Neural cell (in vitro differentiated cells): ENCODE measurements around the gene MUC21. TPM values are rescaled to one million over a fixed set of nuclear protein-coding genes. Genes with fewer than 3 reads are reported as not detected.
"Not testable (repeated sequence)": the region's sequence is repeated elsewhere in the genome, so short reads cannot be mapped to it uniquely, and the experiment has no call there.

ENCODE experiments used
- H2AFZ ChIP-seq: fragments of 200-600, 300-800 bp; sonication (generic), shearing (Covaris generic); 2 replicates; pipeline ENCODE4 v1.6.0; 2014; ENCODE audit warnings: low read depth, mild to moderate bottlenecking, antibody characterized with exemption, low read length, moderate library complexity
- H3F3A ChIP-seq: fragments of 200-600 bp; shearing (Covaris generic); 2 replicates; pipeline ENCODE4 v1.6.1; 2016; ENCODE audit warnings: mild to moderate bottlenecking, moderate library complexity, mixed read lengths, antibody characterized with exemption, low read length; ENCODE audit not compliant: insufficient read depth, poor library complexity, severe bottlenecking
- H3K27ac ChIP-seq: fragments of 200-600, 300-800 bp; sonication (generic), shearing (Covaris generic); 2 replicates; pipeline ENCODE4 v1.5.1; 2014; ENCODE audit warnings: mild to moderate bottlenecking, low read length, moderate library complexity
- H3K27me3 ChIP-seq: fragments of 300-800, 200-600 bp; sonication (generic), shearing (Covaris generic); 2 replicates; pipeline ENCODE4 v1.6.0; 2014; ENCODE audit warnings: mild to moderate bottlenecking, low read depth, low read length, moderate library complexity; ENCODE audit not compliant: insufficient read depth
- H3K36me3 ChIP-seq: fragments of 300-800, 200-600 bp; sonication (generic), shearing (Covaris generic); 2 replicates; pipeline ENCODE4 v1.5.1; 2014; ENCODE audit warnings: mild to moderate bottlenecking, antibody characterized with exemption, low read length, moderate library complexity; ENCODE audit not compliant: insufficient read depth
- H3K4me2 ChIP-seq: fragments of 300-800, 200-600 bp; sonication (generic), shearing (Covaris generic); 2 replicates; pipeline ENCODE4 v1.6.0; 2014; ENCODE audit warnings: mild to moderate bottlenecking, low read length
- H3K4me3 ChIP-seq: fragments of 300-800, 200-600 bp; sonication (generic), shearing (Covaris generic); 2 replicates; pipeline ENCODE4 v1.5.1; 2014; ENCODE audit warnings: mild to moderate bottlenecking, low read length, moderate library complexity
- H3K79me2 ChIP-seq: fragments of 200-600 bp; shearing (Covaris generic); replicated peaks from 2 replicates; pipeline ENCODE4 v1.6.0; 2014; ENCODE audit warnings: mild to moderate bottlenecking, low read length, moderate library complexity; ENCODE audit not compliant: insufficient read depth
- H3K9ac ChIP-seq: fragments of 300-800, 200-600 bp; sonication (generic), shearing (Covaris generic); 2 replicates; pipeline ENCODE4 v1.6.1; 2016; ENCODE audit warnings: mild to moderate bottlenecking, low read length, mixed read lengths
- H3K9me2 ChIP-seq: fragments of 200-600 bp; shearing (Covaris generic); 2 replicates; pipeline ENCODE4 v1.6.1; 2016; ENCODE audit warnings: mild to moderate bottlenecking, low read length, mixed read lengths; ENCODE audit not compliant: insufficient read depth
- H3K9me3 ChIP-seq: fragments of 200-600, 300-800 bp; sonication (generic), shearing (Covaris generic); 2 replicates; pipeline ENCODE4 v1.6.1; 2016; ENCODE audit warnings: mild to moderate bottlenecking, mixed run types, low read length, moderate library complexity, mixed read lengths
- H4K20me1 ChIP-seq: fragments of 200-600 bp; shearing (Covaris generic); 2 replicates; pipeline ENCODE4 v1.6.1; 2016; ENCODE audit warnings: mild to moderate bottlenecking, mixed run types; ENCODE audit not compliant: insufficient read depth
- CTCF ChIP-seq: fragments of 450-650 bp; IDR thresholded peaks from 2 replicates; pipeline ENCODE4 v1.5.1; 2014; ENCODE audit warnings: antibody characterized with exemption, mild to moderate bottlenecking, moderate library complexity; ENCODE audit not compliant: poor library complexity, severe bottlenecking
- EP300 ChIP-seq: fragments of 450-650 bp; conservative IDR thresholded peaks from 2 replicates; pipeline ENCODE4 v1.6.1; 2014; ENCODE audit warnings: antibody characterized with exemption, mild to moderate bottlenecking, moderate library complexity; ENCODE audit not compliant: poor library complexity, severe bottlenecking
- EZH2 ChIP-seq: fragments of 200-600, 300-800 bp; shearing (Covaris generic), sonication (generic); IDR thresholded peaks from 2 replicates; pipeline ENCODE4 v1.6.1; 2014; ENCODE audit warnings: antibody characterized with exemption, low read length, borderline replicate concordance, mild to moderate bottlenecking; ENCODE audit not compliant: insufficient read depth, poor library complexity, severe bottlenecking
- MXI1 ChIP-seq: fragments of 450-650 bp; conservative IDR thresholded peaks from 2 replicates; pipeline ENCODE4 v1.6.1; 2014; ENCODE audit warnings: antibody characterized with exemption, mild to moderate bottlenecking; ENCODE audit not compliant: poor library complexity, severe bottlenecking
- POLR2AphosphoS5 ChIP-seq: IDR thresholded peaks from 2 replicates; pipeline ENCODE4 v1.6.1; 2012
- RAD21 ChIP-seq: fragments of 450-650 bp; conservative IDR thresholded peaks from 2 replicates; pipeline ENCODE4 v1.6.1; 2014; ENCODE audit warnings: antibody characterized with exemption, mild to moderate bottlenecking, moderate library complexity
- SMC3 ChIP-seq: fragments of 450-650 bp; conservative IDR thresholded peaks from 2 replicates; pipeline ENCODE4 v1.6.1; 2014; ENCODE audit warnings: antibody characterized with exemption, mild to moderate bottlenecking, moderate library complexity; ENCODE audit not compliant: poor library complexity
- TAF1 ChIP-seq: IDR thresholded peaks from 2 replicates; pipeline ENCODE4 v1.6.1; 2012; ENCODE audit warnings: low read depth
- polyA plus RNA-seq: library from polyadenylated mRNA; depleted of rRNA; stranded (reverse); fragments of >200 nt; gene quantifications from 2 replicates; pipeline ENCODE4 v1.2.3, GENCODE V29; 2014
- TF ChIP-seq, protein P1 (sequence below): IDR thresholded peaks from 2 replicates; pipeline ENCODE4 v1.6.1; 2012; ENCODE audit warnings: borderline replicate concordance

MUC21 gene
- polyA plus RNA-seq, 1 donor from 2014 or later = not detected

DNA sequence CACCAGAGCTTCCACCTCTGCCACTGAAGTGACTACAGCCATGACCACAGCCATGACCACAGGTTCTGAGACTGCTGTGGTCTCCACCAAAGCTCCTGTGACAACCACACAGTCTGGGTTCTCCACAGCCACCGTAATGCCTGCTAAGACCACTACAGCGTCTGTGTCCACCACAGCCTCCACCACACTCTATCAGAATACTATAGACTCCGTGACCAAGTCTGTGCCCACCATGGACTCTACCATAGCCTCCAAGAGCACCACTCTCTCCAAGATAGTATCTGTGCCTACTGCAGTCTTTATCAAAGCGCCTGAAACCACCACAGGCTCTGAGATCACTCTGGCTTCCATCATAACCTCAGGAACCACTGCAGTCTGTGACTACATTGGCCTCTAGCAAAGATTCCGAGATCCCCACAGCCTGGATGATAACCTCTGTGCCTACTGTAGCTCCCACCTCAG lies 18.3 kb upstream of the MUC21 start:
- TF ChIP-seq MXI1 = no peak
- Histone ChIP-seq H4K20me1 (no peaks in the 10 kb centered on the region), H3K9me2 (no peaks in the 10 kb centered on the region), H3F3A (no peaks in the 10 kb centered on the region), H3K9me3 (no peaks in the 10 kb centered on the region), H3K4me2 (no peak overlapping the region), H2AFZ (no peak overlapping the region), H3K36me3 (no peaks in the 10 kb centered on the region), H3K27ac (no peak overlapping the region), H3K27me3 (no peaks in the 10 kb centered on the region), H3K4me3 (no peak overlapping the region), H3K9ac (no peak overlapping the region), H3K79me2 (no peaks in the 10 kb centered on the region)

GRCh38 chr6:30966154-30966553 lies 17.4 kb upstream of the MUC21 start:
- TF ChIP-seq, protein P1, sequence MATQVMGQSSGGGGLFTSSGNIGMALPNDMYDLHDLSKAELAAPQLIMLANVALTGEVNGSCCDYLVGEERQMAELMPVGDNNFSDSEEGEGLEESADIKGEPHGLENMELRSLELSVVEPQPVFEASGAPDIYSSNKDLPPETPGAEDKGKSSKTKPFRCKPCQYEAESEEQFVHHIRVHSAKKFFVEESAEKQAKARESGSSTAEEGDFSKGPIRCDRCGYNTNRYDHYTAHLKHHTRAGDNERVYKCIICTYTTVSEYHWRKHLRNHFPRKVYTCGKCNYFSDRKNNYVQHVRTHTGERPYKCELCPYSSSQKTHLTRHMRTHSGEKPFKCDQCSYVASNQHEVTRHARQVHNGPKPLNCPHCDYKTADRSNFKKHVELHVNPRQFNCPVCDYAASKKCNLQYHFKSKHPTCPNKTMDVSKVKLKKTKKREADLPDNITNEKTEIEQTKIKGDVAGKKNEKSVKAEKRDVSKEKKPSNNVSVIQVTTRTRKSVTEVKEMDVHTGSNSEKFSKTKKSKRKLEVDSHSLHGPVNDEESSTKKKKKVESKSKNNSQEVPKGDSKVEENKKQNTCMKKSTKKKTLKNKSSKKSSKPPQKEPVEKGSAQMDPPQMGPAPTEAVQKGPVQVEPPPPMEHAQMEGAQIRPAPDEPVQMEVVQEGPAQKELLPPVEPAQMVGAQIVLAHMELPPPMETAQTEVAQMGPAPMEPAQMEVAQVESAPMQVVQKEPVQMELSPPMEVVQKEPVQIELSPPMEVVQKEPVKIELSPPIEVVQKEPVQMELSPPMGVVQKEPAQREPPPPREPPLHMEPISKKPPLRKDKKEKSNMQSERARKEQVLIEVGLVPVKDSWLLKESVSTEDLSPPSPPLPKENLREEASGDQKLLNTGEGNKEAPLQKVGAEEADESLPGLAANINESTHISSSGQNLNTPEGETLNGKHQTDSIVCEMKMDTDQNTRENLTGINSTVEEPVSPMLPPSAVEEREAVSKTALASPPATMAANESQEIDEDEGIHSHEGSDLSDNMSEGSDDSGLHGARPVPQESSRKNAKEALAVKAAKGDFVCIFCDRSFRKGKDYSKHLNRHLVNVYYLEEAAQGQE = no peak
- TF ChIP-seq CTCF (no peak), RAD21 (no peak), SMC3 (no peak), TAF1 (no peak), EP300 (no peak), MXI1 (no peak), POLR2AphosphoS5 (no peak), EZH2 (no peak)
- H3K4me2 ChIP-seq = no peak overlapping the region

DNA sequence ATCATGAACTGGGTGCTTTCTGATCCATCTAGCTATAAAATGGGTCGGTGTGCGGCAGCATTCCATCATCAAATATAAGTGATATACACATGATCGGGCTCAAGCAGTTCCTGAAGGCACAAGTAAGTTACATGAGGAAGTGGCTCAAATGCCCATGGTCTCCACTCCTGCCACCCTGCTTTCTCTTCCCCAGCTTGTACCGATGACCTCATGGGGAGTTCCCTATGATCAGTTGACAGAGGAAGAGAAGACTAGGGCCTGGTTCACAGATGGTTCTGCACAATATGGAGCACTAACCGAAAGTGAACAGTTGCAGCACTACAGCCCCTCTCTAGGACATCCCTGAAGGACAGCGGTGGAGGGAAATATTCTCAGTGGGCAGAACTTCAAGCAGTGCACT lies 14.3 kb upstream of the MUC21 start:
- not testable (repeated sequence) for H3K79me2 ChIP-seq, H3K4me3 ChIP-seq, H4K20me1 ChIP-seq, H3K36me3 ChIP-seq, H3K27me3 ChIP-seq, H3K9me3 ChIP-seq, H3K9me2 ChIP-seq, H3F3A ChIP-seq, H3K27ac ChIP-seq, H3K9ac ChIP-seq, H2AFZ ChIP-seq, H3K4me2 ChIP-seq

More at GRCh38 chr6:30966154-30966553, 17.4 kb upstream of the MUC21 start:
- Histone ChIP-seq H3K9ac (no peak overlapping the region), H2AFZ (no peak overlapping the region), H3K27me3 (no peaks in the 10 kb centered on the region), H4K20me1 (no peaks in the 10 kb centered on the region), H3K36me3 (no peaks in the 10 kb centered on the region), H3K27ac (no peak overlapping the region), H3K79me2 (no peaks in the 10 kb centered on the region), H3F3A (no peaks in the 10 kb centered on the region), H3K9me3 (no peaks in the 10 kb centered on the region), H3K9me2 (no peaks in the 10 kb centered on the region), H3K4me3 (no peak overlapping the region)
